ENCODE results near the gene TYMS.

The TYMS gene

DNA sequence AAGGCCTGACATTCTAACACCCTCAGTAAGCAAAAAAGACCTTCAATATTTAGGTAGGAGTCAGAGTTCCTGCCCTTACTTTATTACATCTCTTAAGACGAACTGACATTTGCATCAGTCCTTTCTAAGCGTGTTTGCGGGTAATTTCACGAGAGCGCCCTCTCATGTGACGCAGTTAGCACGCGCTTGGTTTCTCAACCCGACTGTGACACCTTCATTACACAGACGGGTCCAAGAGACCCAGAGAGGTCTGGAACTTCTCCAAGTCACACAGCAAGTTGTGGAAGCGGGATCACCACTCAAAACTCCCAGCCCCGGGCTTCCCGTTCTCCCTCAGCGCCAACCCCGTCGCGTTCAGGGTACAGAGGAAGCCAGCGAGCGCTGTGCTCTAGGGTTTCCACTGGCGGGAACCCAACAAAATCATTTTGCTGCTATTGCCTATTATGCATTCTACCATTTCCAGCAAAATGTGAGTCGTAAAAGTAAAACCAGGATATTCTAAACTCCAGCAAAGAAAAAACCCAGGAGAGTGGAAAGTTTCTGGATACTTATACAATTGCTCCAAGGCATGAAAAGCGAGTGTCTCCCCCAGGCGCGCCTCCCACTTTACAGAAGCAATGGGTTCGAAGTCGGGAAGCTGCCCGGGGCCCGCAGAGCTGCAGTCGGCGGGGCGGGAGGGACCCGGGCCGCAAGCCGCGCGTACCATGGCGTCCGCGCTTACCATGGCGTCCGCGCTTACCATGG is 54.4 kb downstream of the TYMS start:
- 0 out of 2 replicates have a peak, but pooled peaks cover 2% of the 10 kb centered on the region for H3K9me3 ChIP-seq (ENCODE audit: control insufficient read depth, insufficient read depth, low read length)
- H3K4me3 ChIP-seq (ENCODE audit: low read depth, low read length), result peak overlapping the region; percentile 89
- 0 out of 2 replicates have a peak, but pooled peaks cover 5% of the 10 kb centered on the region for H3K4me1 ChIP-seq (ENCODE audit: control insufficient read depth, insufficient read depth, low read length)
- peak overlapping the region; percentile 83 for H3K9ac ChIP-seq (ENCODE audit: low read depth, low read length)
- H3K27ac ChIP-seq (ENCODE audit: low read depth, low read length), result peak overlapping the region; percentile 93
- peaks cover 9% of the 10 kb centered on the region; the same call in 1 of the 2 replicates for H3K36me3 ChIP-seq (ENCODE audit: control insufficient read depth, insufficient read depth, low read length)
- no peaks in the 10 kb centered on the region for H3K27me3 ChIP-seq (ENCODE audit: control insufficient read depth, insufficient read depth, low read length)

DNA sequence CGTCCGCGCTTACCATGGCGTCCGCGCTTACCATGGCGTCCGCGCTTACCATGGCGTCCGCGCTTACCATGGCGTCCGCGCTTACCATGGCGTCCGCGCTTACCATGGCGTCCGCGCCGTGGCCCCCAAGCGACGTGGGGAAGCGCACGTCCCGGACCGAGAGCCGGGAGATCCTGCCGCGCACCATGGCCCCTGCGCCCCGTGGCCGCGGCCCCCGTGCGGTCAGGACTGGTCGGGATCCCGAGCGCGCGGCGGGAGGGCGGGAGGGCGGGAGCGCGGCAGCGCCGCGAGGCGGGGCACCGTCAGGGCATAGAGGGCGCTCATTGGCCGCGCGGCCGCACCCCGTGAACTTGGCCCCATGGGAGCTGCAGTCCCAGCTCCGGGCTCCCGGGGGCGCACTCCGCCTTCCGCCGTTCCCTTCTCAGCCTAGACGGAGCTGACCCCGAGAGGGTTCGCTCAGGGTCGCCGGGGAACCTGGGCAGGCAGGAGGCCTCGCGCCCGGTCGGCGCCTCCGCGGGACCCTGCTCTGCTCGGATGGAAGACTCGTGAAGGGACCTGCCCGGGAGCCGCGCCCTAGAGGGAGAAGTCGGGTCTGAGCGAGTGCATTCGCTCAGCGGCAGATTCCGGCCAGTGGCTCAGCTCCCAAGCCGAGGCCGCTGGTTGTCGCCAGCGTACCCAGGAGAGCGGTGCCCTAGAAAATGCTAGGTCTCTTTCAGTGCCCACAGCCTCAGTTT is 55.1 kb downstream of the TYMS start, which contains the start of gene ENOSF1:
ENOSF1 (minus strand) TSS at position 230 of the 734 bp plus-strand sequence; CDS start at position 187, 43 bp downstream.
- peak within 1 kb of the TSS; percentile 93 for H3K27ac ChIP-seq (ENCODE audit: low read depth, low read length)
- 0 out of 2 replicates have a peak, but pooled peaks cover 2% of the 10 kb centered on the region for H3K9me3 ChIP-seq (ENCODE audit: control insufficient read depth, insufficient read depth, low read length)
- H3K36me3 ChIP-seq (ENCODE audit: control insufficient read depth, insufficient read depth, low read length), result peaks cover 9% of the 10 kb centered on the region; the same call in 1 of the 2 replicates
- no peaks in the 10 kb centered on the region for H3K27me3 ChIP-seq (ENCODE audit: control insufficient read depth, insufficient read depth, low read length)
- peak within 1 kb of the TSS; percentile 89 for H3K4me3 ChIP-seq (ENCODE audit: low read depth, low read length)
- H3K9ac ChIP-seq (ENCODE audit: low read depth, low read length), result peak within 1 kb of the TSS; percentile 83
- 0 out of 2 replicates have a peak, but pooled peaks cover 5% of the 10 kb centered on the region for H3K4me1 ChIP-seq (ENCODE audit: control insufficient read depth, insufficient read depth, low read length)

DNA sequence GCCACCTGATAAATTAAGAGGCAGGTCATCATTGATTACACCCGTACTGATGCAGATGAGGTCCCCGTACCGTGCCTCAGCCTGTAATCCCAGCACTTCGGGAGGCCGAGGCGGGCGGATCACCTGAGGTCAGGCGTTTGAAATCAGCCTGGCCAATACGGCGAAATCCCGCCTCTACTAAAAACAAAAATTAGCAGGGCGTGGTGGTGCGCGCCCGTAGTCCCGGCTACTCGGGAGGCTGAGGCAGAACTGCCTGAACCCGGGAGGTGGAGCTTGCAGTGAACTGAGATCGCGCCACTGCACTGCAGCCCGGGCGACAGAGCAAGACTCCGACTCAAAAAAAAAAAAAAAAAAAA is 55.7 kb downstream of the TYMS start:
- 0 out of 2 replicates have a peak, but pooled peaks cover 5% of the 10 kb centered on the region for H3K4me1 ChIP-seq (ENCODE audit: control insufficient read depth, insufficient read depth, low read length)
- no peaks in the 10 kb centered on the region for H3K27me3 ChIP-seq (ENCODE audit: control insufficient read depth, insufficient read depth, low read length)
- H3K36me3 ChIP-seq (ENCODE audit: control insufficient read depth, insufficient read depth, low read length), result peaks cover 8% of the 10 kb centered on the region; the same call in 1 of the 2 replicates
- peak overlapping the region; percentile 43 for H3K4me3 ChIP-seq (ENCODE audit: low read depth, low read length)
- no peak overlapping the region; the same call in 1 of the 2 replicates for H3K9ac ChIP-seq (ENCODE audit: low read depth, low read length)
- H3K9me3 ChIP-seq (ENCODE audit: control insufficient read depth, insufficient read depth, low read length), result 0 out of 2 replicates have a peak, but pooled peaks cover 2% of the 10 kb centered on the region
- peak overlapping the region; percentile 52 for H3K27ac ChIP-seq (ENCODE audit: low read depth, low read length)

DNA sequence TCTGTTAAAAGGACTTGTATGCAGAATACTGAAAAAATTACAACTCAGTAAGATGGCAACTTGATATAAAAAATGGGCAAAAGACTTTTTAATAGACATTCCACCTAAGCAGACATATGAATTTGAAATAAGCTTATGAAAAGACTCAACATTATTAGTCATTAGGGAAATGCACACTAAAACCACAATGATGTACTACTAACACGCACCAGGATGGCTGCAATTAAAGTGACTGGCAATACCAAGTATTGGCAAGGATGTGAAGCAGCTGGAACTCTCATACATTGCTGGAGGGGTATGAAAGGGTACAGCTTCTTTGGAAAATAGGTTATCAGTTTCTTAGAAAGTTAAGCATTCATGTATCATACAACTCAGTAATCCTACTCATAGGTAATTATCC is 58.2 kb downstream of the TYMS start:
- no peak overlapping the region for H3K27ac ChIP-seq (ENCODE audit: low read depth, low read length)
- H3K9ac ChIP-seq (ENCODE audit: low read depth, low read length), result no peak overlapping the region
- 0 out of 2 replicates have a peak, but pooled peaks cover 2% of the 10 kb centered on the region for H3K9me3 ChIP-seq (ENCODE audit: control insufficient read depth, insufficient read depth, low read length)
- no peak overlapping the region for H3K4me3 ChIP-seq (ENCODE audit: low read depth, low read length)
- H3K4me1 ChIP-seq (ENCODE audit: control insufficient read depth, insufficient read depth, low read length), result 0 out of 2 replicates have a peak, but pooled peaks cover 5% of the 10 kb centered on the region
- no peaks in the 10 kb centered on the region for H3K36me3 ChIP-seq (ENCODE audit: control insufficient read depth, insufficient read depth, low read length)
- no peaks in the 10 kb centered on the region for H3K27me3 ChIP-seq (ENCODE audit: control insufficient read depth, insufficient read depth, low read length)

DNA sequence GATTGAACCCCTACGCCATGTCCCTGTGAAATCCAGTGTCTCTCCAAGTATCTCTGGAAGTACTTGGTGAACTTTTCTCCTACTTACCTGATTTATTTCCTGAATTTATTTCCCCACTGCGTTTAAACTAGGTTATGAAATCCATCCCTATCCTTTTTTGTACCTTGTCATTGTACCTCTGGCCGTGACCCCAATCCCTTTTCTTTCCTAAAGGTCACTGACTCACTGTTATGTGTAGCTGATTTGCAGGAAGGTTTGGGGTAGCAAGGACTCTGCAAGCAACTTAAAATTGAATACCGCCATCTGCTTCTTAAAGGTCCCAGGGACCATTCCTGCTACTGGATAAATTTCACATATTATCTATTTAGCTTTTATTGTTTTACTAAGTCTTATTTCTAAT is 59.5 kb downstream of the TYMS start:
- Histone ChIP-seq H3K27me3 (ENCODE audit: control insufficient read depth, insufficient read depth, low read length) (no peaks in the 10 kb centered on the region), H3K4me3 (ENCODE audit: low read depth, low read length) (no peak overlapping the region), H3K9ac (ENCODE audit: low read depth, low read length) (no peak overlapping the region), H3K27ac (ENCODE audit: low read depth, low read length) (no peak overlapping the region), H3K4me1 (ENCODE audit: control insufficient read depth, insufficient read depth, low read length) (no peaks in the 10 kb centered on the region), H3K9me3 (ENCODE audit: control insufficient read depth, insufficient read depth, low read length) (0 out of 2 replicates have a peak, but pooled peaks cover 2% of the 10 kb centered on the region), H3K36me3 (ENCODE audit: control insufficient read depth, insufficient read depth, low read length) (no peaks in the 10 kb centered on the region)
